ENCODE measurements around the gene SYNJ1.
"Not testable (repeated sequence)": the region's sequence is repeated elsewhere in the genome, so short reads cannot be mapped to it uniquely, and the experiment has no call there.

SYNJ1 gene

GRCh38 chr21:32727687-32728455 is at the start of gene SYNJ1:
TSS of gene SYNJ1 (minus strand) at chr21:32728013. CDS start at chr21:32726895, 1,118 bp downstream.
- no peak for FAIRE-seq

GRCh38 chr21:32777269-32777668 is 49.5 kb upstream of the SYNJ1 start:
- FAIRE-seq, result no peak

- FAIRE-seq, result no peak
These were observed 48.9 kb upstream of the SYNJ1 start for GRCh38 chr21:32776743-32777142.

- not testable (repeated sequence) for FAIRE-seq
These were observed 45.2 kb upstream of the SYNJ1 start for GRCh38 chr21:32773048-32773344.

GRCh38 chr21:32772281-32773047 is 44.7 kb upstream of the SYNJ1 start:
- FAIRE-seq, result no peak

- FAIRE-seq, result no peak
These were observed 43.2 kb upstream of the SYNJ1 start for GRCh38 chr21:32770871-32771523.

- no peak for FAIRE-seq
These were observed 40.7 kb upstream of the SYNJ1 start for GRCh38 chr21:32768530-32768929.

- FAIRE-seq, result no peak
These were observed 37.2 kb upstream of the SYNJ1 start for GRCh38 chr21:32765058-32765457.

- FAIRE-seq, result no peak
These were observed 36.4 kb upstream of the SYNJ1 start for GRCh38 chr21:32764186-32764585.

- no peak for FAIRE-seq
These were observed 30.0 kb upstream of the SYNJ1 start for GRCh38 chr21:32757804-32758203.

GRCh38 chr21:32756096-32756495 is 28.3 kb upstream of the SYNJ1 start:
- FAIRE-seq, result no peak

GRCh38 chr21:32753818-32754585 is 26.2 kb upstream of the SYNJ1 start:
- FAIRE-seq, result no peak

GRCh38 chr21:32750405-32750804 is 22.6 kb upstream of the SYNJ1 start:
- FAIRE-seq, result no peak

- no peak for FAIRE-seq
These were observed 21.8 kb upstream of the SYNJ1 start for GRCh38 chr21:32749662-32750061.

- no peak for FAIRE-seq
These were observed 20.7 kb upstream of the SYNJ1 start for GRCh38 chr21:32748529-32748928.

GRCh38 chr21:32747396-32747795 is 19.6 kb upstream of the SYNJ1 start:
- no peak for FAIRE-seq

GRCh38 chr21:32746711-32747110 is 18.9 kb upstream of the SYNJ1 start:
- not testable (repeated sequence) for FAIRE-seq

GRCh38 chr21:32742396-32742795 is 14.6 kb upstream of the SYNJ1 start:
- no peak for FAIRE-seq

GRCh38 chr21:32741336-32741735 is 13.5 kb upstream of the SYNJ1 start:
- no peak for FAIRE-seq

- FAIRE-seq, result no peak
These were observed 12.1 kb upstream of the SYNJ1 start for GRCh38 chr21:32739946-32740345.

- FAIRE-seq, result not testable (repeated sequence)
These were observed 8.3 kb upstream of the SYNJ1 start for GRCh38 chr21:32736083-32736482.

- no peak for FAIRE-seq
These were observed 7.7 kb upstream of the SYNJ1 start for GRCh38 chr21:32735524-32735923.
